ENCODE measurements around the gene SLC10A7.

The SLC10A7 gene

DNA sequence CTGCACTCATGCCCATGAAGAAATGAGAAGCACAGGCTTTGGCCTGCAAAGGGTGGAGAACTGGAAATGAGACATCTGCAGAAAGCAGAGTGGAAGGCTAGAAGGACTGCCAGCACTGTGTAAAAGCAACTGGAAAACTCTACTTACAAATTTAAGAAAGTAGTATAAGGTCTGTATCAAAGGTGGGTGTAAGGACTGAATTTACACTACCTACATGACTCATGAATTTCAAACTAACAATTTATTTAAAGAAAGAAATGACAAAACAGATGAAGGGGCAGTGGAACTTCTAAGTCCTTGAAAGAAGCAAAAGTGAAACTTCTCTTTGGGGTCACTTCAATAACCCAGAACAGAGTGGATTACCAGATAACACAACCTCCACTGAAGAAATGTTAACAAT, 71.2 kb downstream of the SLC10A7 start:
- no peak overlapping the region for H3K4me3 ChIP-seq (replicated peaks; ENCODE audit: low read depth, low read length)
- TF ChIP-seq, protein P1, sequence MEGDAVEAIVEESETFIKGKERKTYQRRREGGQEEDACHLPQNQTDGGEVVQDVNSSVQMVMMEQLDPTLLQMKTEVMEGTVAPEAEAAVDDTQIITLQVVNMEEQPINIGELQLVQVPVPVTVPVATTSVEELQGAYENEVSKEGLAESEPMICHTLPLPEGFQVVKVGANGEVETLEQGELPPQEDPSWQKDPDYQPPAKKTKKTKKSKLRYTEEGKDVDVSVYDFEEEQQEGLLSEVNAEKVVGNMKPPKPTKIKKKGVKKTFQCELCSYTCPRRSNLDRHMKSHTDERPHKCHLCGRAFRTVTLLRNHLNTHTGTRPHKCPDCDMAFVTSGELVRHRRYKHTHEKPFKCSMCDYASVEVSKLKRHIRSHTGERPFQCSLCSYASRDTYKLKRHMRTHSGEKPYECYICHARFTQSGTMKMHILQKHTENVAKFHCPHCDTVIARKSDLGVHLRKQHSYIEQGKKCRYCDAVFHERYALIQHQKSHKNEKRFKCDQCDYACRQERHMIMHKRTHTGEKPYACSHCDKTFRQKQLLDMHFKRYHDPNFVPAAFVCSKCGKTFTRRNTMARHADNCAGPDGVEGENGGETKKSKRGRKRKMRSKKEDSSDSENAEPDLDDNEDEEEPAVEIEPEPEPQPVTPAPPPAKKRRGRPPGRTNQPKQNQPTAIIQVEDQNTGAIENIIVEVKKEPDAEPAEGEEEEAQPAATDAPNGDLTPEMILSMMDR (IDR thresholded peaks at IDR 0.05; ENCODE audit: low read depth, low read length, missing control alignments) = no peak
- no peak for DNase-seq (ENCODE audit: extremely low read depth, low read depth)

DNA sequence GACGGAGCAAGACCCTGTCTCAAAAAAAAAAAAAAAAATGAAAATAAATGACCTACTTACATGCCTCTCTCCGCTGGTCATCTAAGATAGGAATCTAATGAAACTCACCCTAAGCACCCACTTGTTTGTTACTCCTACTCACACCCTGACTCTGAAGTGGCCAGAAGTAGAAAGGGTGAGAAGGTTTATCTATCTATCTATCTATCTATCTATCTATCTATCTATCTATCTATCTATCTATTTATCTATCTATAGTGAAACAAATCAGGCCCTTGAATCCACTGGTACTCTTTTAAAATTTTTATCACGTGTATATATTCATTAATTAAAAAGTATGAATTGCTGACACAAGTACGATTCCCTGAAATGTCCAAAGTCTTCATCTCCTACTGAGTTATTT, 75.2 kb downstream of the SLC10A7 start:
- TF ChIP-seq, protein P1 (IDR thresholded peaks at IDR 0.05; ENCODE audit: low read depth, low read length, missing control alignments) = no peak
- H3K4me3 ChIP-seq (replicated peaks; ENCODE audit: low read depth, low read length) = no peak overlapping the region
- no peak for DNase-seq (ENCODE audit: extremely low read depth, low read depth)

DNA sequence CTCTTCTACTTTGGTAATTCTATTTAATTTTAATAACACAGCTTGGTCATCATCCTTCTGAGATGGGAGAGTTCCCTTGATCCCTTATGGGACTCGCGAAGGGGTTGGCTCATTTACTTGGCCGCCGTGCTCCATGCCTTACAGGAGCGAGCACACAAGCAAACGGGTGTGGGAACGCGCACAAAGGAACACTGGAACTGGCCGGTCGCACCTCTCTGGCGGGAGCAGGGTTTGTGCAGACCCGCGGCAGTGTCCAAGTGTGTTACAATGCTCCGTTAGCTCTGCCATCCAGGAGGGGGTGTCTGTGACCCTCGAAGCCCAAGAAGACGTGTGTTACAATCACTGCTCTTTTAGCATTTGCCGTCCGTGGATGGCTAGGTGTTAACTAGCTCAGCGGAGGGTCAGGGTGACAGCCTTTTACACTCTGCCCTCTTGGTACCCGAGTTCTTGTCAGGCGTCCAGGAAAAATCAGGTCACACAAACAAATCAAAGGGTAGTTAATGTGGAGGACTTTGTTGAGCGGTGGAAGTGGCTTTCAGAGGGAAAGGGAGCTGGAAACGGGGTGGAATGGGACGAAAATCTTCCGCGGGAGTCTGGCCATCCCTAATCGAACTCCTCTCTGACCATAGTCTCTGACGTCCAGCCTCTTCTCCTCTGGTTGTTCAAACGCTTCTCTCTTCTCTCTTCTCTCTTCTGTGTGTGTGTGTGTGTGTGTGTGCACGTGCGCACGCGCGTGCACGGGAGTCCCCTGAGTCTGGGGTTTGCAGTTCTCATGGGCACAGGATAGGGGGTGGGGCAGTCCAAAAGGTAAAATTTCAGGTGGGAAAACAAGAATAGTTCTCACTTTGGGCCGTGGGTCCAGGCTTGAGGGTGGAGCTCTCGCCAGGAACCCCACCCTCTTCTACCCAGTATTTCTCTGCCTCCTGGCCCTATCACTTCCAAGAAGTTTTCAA, 76.3 kb downstream of the SLC10A7 start:
- TF ChIP-seq, protein P1 (IDR thresholded peaks at IDR 0.05; ENCODE audit: low read depth, low read length, missing control alignments) = no peak
- DNase-seq (ENCODE audit: extremely low read depth, low read depth) = no peak
- no peak overlapping the region for H3K4me3 ChIP-seq (replicated peaks; ENCODE audit: low read depth, low read length)

DNA sequence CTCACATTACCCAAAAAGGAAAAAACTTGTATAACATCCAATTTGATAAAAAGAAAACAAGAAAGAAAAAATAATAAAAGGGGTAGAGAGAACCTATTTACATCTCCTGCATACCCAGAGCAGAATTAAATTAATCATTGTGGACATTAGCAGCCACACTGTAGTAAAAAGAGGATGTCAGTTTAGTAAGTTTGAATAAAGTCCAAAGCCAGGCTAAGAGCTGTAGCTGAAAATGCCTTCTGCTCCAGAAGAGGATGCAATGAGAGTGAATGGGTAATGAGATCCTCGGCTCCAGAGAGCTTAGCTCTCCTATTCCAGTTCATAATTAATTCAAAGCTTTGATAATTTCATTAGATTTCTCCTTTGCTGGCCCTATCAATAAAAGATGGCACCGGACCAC, 78.2 kb downstream of the SLC10A7 start:
- H3K4me3 ChIP-seq (replicated peaks; ENCODE audit: low read depth, low read length) = no peak overlapping the region
- DNase-seq (ENCODE audit: extremely low read depth, low read depth) = no peak
- TF ChIP-seq, protein P1 (IDR thresholded peaks at IDR 0.05; ENCODE audit: low read depth, low read length, missing control alignments) = no peak

DNA sequence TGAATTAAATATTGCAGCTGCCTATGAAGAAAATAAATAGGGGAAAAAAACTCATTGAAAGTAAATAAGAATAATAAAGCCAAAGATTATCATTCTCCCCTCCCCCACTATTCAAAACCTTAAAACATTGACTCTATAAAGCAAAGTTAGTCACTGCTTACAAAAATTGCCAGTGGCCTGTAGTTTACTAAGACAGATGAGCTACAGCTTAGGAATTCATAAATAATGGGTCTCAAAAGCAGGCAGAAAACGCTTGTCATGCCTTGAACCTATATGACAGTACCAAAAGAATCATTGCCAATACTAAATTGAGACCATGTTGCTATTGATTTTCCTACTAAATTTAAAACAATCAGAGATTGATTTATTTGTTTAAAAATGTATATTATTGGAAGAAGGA, 78.9 kb downstream of the SLC10A7 start:
- H3K4me3 ChIP-seq (replicated peaks; ENCODE audit: low read depth, low read length) = no peak overlapping the region
- DNase-seq (ENCODE audit: extremely low read depth, low read depth) = peak; percentile 5
- TF ChIP-seq, protein P1 (IDR thresholded peaks at IDR 0.05; ENCODE audit: low read depth, low read length, missing control alignments) = no peak

DNA sequence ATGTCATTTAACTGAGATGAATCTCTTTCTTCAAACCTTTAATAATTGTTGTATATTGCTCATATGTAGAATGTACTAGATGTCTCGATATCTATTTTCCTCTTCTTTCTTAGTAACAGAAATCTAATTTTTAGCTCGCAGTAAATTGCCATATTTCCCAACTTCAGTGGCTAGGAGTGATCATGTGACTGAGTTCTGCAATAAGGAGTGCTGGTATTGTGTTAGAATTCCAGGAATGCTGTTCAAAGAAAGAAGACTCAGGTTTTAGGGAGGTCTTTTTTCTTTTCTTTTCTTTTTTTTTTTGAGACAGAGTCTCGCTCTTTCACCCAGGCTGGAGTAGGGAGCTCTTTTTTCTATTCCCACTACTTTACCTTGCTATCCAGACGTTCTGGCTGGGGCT, 81.7 kb downstream of the SLC10A7 start:
- H3K4me3 ChIP-seq (replicated peaks; ENCODE audit: low read depth, low read length) = no peak overlapping the region
- DNase-seq (ENCODE audit: extremely low read depth, low read depth) = no peak
- TF ChIP-seq, protein P1 (IDR thresholded peaks at IDR 0.05; ENCODE audit: low read depth, low read length, missing control alignments) = no peak

All from HFF-Myc (cell line).